Type B pancreatic cell (in vitro differentiated cells): ENCODE measurements around the gene TMEM116. TPM values are rescaled to one million over a fixed set of nuclear protein-coding genes. Genes with fewer than 3 reads are reported as not detected.

Experiments used
- DNase-seq: peaks from one replicate; pipeline ENCODE4 v3.0.0; 2021; ENCODE audit warnings: mixed read lengths; ENCODE audit not compliant: unreplicated experiment; ENCODE audit errors: extremely low spot score
- H3K27ac Mint-ChIP-seq: 2 replicates; pipeline ENCODE4 v1.8.0; 2021; ENCODE audit warnings: mild to moderate bottlenecking, mixed read lengths
- H3K27me3 Mint-ChIP-seq: 2 replicates; pipeline ENCODE4 v1.8.0; 2021; ENCODE audit warnings: mixed read lengths
- H3K36me3 Mint-ChIP-seq: 2 replicates; pipeline ENCODE4 v1.8.0; 2021; ENCODE audit warnings: mixed read lengths
- H3K4me1 Mint-ChIP-seq: one replicate; pipeline ENCODE4 v1.8.0; 2021; ENCODE audit warnings: mixed read lengths; ENCODE audit not compliant: unreplicated experiment
- H3K4me3 Mint-ChIP-seq: 2 replicates; pipeline ENCODE4 v1.8.0; 2021; ENCODE audit warnings: mild to moderate bottlenecking, mixed read lengths
- H3K9me3 Mint-ChIP-seq: 2 replicates; pipeline ENCODE4 v1.8.0; 2021; ENCODE audit warnings: mixed read lengths
- total RNA-seq: library from RNA; stranded (reverse); gene quantifications from 2 replicates; pipeline ENCODE4 v1.2.1, GENCODE V29; 2021; ENCODE audit warnings: low replicate concordance
- TF ChIP-seq, protein P1 (sequence below): fragments of 200-600 bp; sonication (generic); conservative IDR thresholded peaks from 2 replicates; pipeline ENCODE4 v1.5.0; 2021; ENCODE audit warnings: antibody characterized with exemption, mild to moderate bottlenecking

Gene TMEM116
- total RNA-seq, 1 donor from 2014 or later, result 18.0 TPM

DNA sequence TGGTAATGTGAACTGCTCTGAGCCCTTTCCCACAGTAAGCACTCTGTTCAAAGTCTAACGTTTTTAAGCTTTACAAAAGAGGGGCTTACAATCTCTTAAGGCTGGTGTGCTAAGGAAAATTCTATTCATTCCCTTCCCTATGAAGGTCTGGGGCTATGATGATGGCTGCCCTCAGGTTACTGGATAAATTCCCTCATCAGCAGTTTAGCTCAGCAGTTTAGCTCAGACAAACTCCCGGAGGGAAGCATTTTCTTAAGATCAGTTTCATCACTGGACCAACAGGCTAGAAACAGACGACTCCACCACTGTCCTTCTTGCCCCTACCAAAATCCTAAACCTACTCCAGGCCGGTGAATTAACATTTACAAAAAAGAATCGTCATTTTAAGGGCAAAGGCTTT is 19.3 kb upstream of the TMEM116 start:
- no peak overlapping the region for H3K4me3 Mint-ChIP-seq
- DNase-seq, result no peak
- TF ChIP-seq, protein P1, sequence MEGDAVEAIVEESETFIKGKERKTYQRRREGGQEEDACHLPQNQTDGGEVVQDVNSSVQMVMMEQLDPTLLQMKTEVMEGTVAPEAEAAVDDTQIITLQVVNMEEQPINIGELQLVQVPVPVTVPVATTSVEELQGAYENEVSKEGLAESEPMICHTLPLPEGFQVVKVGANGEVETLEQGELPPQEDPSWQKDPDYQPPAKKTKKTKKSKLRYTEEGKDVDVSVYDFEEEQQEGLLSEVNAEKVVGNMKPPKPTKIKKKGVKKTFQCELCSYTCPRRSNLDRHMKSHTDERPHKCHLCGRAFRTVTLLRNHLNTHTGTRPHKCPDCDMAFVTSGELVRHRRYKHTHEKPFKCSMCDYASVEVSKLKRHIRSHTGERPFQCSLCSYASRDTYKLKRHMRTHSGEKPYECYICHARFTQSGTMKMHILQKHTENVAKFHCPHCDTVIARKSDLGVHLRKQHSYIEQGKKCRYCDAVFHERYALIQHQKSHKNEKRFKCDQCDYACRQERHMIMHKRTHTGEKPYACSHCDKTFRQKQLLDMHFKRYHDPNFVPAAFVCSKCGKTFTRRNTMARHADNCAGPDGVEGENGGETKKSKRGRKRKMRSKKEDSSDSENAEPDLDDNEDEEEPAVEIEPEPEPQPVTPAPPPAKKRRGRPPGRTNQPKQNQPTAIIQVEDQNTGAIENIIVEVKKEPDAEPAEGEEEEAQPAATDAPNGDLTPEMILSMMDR, result no peak
- H3K9me3 Mint-ChIP-seq, result no peaks in the 10 kb centered on the region
- H3K4me1 Mint-ChIP-seq, result no peaks in the 10 kb centered on the region
- peaks cover 24% of the 10 kb centered on the region for H3K36me3 Mint-ChIP-seq
- no peaks in the 10 kb centered on the region for H3K27me3 Mint-ChIP-seq
- H3K27ac Mint-ChIP-seq, result no peak overlapping the region

DNA sequence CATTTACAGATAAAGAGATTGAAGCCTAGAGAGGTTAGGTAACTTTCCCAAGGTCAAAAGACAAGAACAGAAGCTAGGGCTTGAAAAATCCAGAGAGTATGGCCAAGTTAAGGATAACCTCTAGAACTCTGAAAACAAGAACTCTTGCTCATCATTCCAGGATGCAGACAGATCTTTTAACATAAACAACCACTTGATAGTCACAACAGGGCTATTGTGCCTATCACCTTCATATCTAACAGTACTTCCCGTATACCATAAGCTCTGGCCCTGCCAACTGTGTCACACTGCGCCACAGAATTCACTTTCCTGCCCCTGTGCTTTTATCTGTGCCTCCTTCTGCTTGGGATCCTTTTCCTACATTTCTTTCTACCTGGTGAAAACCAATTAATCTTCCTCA is 18.5 kb upstream of the TMEM116 start:
- TF ChIP-seq, protein P1, result no peak
- Mint-ChIP-seq H3K4me3 (no peak overlapping the region), H3K27me3 (no peaks in the 10 kb centered on the region), H3K36me3 (peaks cover 24% of the 10 kb centered on the region), H3K9me3 (no peaks in the 10 kb centered on the region), H3K4me1 (no peaks in the 10 kb centered on the region), H3K27ac (no peak overlapping the region)
- no peak for DNase-seq

DNA sequence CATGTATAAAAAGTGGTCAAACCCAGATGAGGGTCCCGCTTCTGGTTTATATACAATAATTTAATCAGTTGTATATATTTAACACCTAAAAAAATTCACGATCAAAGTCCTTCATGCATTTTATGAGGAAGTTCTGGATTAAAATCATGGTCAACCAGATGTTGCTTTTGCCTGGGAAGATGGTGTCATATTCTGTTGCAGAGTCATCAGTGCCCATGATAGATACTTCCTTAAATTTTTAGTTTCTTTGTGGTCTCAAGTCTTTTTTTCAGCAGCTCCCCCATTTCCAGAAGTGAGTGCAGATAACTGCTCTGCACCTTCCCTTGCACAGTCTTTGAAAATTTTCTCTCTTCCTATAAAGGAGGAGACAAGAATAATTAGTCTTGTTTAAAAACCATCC is 16.3 kb upstream of the TMEM116 start:
- Mint-ChIP-seq H3K4me1 (peaks cover 4% of the 10 kb centered on the region), H3K4me3 (no peak overlapping the region), H3K27me3 (no peaks in the 10 kb centered on the region), H3K27ac (no peak overlapping the region), H3K36me3 (peaks cover 23% of the 10 kb centered on the region), H3K9me3 (no peaks in the 10 kb centered on the region)
- TF ChIP-seq, protein P1, result no peak
- no peak for DNase-seq

DNA sequence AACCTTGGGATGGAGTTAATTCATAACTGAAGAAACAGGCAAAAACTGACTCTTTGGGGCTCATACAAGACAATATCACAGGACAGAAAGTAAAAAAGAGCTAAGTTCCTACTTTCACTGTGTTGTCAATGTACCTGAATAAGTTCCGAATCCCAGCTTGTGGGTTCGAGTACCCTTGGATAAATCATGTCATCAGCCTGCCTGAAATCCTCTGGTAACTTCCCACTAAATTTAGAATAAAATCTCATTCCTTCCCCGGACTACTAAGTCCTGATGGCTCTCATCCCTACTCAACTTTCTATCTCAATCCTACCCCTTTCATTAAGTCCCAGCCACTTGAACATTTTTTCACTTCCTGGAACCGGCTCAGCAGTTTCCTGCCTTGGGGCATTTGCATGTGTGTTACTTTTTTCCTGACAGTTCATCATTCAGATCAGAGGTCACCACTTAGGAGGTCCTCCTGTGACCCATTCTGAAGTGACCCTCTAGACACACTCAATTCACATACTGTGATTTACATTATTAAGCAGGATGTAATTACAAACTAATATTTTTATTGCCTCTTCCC is 12.9 kb upstream of the TMEM116 start:
- peaks cover 28% of the 10 kb centered on the region for H3K36me3 Mint-ChIP-seq
- H3K4me3 Mint-ChIP-seq, result no peak overlapping the region
- no peak overlapping the region for H3K27ac Mint-ChIP-seq

DNA sequence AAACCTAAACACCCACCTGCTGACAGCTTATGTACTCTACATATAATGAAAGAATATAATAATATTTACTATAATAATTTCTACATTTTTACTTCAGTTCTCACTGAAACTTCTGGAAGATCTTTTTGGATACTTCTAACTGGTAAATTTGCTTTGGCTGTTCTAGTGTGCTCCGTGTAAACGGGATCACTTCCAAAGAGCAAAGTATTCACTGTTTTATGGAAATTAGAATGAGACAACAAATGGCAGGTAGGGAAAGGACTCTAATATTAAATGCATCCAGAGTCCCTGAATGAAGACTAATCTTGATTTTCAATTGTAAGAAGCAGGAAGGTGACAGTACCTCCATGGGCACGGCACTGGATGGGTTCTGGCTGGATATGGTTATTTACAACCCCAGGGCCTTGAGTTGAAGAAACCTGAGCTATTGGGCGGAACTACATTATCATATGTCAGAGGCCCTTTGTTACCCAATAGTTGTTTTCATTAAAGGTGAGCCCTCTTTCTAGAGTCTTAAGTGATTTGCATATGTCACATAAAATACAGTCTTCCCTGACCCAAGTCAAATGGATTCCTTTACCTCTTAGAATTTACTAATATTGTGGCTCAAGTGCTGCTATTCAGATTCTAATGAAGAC is 10.9 kb upstream of the TMEM116 start:
- Mint-ChIP-seq H3K27me3 (no peaks in the 10 kb centered on the region), H3K4me3 (no peak overlapping the region), H3K36me3 (peaks cover 25% of the 10 kb centered on the region)

More for the DNA sequence above, 12.9 kb upstream of the TMEM116 start:
- no peaks in the 10 kb centered on the region for H3K27me3 Mint-ChIP-seq
- H3K4me1 Mint-ChIP-seq, result peaks cover 4% of the 10 kb centered on the region
- DNase-seq, result no peak
- TF ChIP-seq, protein P1, result no peak
- H3K9me3 Mint-ChIP-seq, result no peaks in the 10 kb centered on the region

More for the DNA sequence above, 10.9 kb upstream of the TMEM116 start:
- DNase-seq, result no peak
- no peak overlapping the region for H3K27ac Mint-ChIP-seq
- H3K4me1 Mint-ChIP-seq, result peaks cover 4% of the 10 kb centered on the region
- TF ChIP-seq, protein P1, result no peak
- H3K9me3 Mint-ChIP-seq, result no peaks in the 10 kb centered on the region
